ENCODE data around the gene STAT4. TPM values are rescaled to one million over a fixed set of nuclear protein-coding genes. Genes with fewer than 3 reads are reported as not detected.

STAT4 gene
- total and polyA plus RNA-seq, 4 donors = 0.85 to 7.9 (median 3.2) TPM

- Histone ChIP-seq H3K9me3 (ENCODE audit: control insufficient read depth in 4 of 4, low read length in 3 of 4) (no peaks in the 10 kb centered on the region), H3K4me1 (ENCODE audit: control insufficient read depth in 4 of 4, insufficient read depth in 4 of 4, low read length in 3 of 4) (peaks cover 0 to 9% (median 5%) of the 10 kb centered on the region in 4 donors)
- WGBS = 96% methylated on average over 4 of the region's 4 CpGs
Measured at GRCh38 chr2:191145769-191146471, 4.9 kb downstream of the STAT4 start.

GRCh38 chr2:191144217-191144616, 6.6 kb downstream of the STAT4 start:
- no peaks in the 10 kb centered on the region for H3K27me3 ChIP-seq (ENCODE audit: control insufficient read depth in 4 of 4, insufficient read depth in 4 of 4, low read length in 3 of 4)
- H3K27ac ChIP-seq (ENCODE audit: low read depth in 1 of 2, low read length in 2 of 2) = no peak overlapping the region
- H3K9me3 ChIP-seq (ENCODE audit: control insufficient read depth in 4 of 4, low read length in 3 of 4) = no peaks in the 10 kb centered on the region
- no peak overlapping the region for H3K4me3 ChIP-seq (ENCODE audit: low read depth in 1 of 3, low read length in 3 of 3)
- H3K36me3 ChIP-seq (ENCODE audit: control insufficient read depth in 4 of 4, insufficient read depth in 3 of 4, low read depth in 1 of 4, low read length in 3 of 4) = no peaks in the 10 kb centered on the region
- no peak overlapping the region for H3K9ac ChIP-seq (ENCODE audit: low read depth in 1 of 2, low read length in 2 of 2)
- WGBS = 93% methylated on average over 4 of the region's 4 CpGs
- H3K4me1 ChIP-seq (ENCODE audit: control insufficient read depth in 4 of 4, insufficient read depth in 4 of 4, low read length in 3 of 4) = no peaks in the 10 kb centered on the region
- no peak for TF ChIP-seq EGR1 (IDR thresholded peaks at IDR 0.05; ENCODE audit: low read depth in 2 of 2)
- TF ChIP-seq SP1 (IDR thresholded peaks at IDR 0.05) = no peak
- no peak for TF ChIP-seq NR2F2 (IDR thresholded peaks at IDR 0.05)
- no peak for TF ChIP-seq MAX (IDR thresholded peaks at IDR 0.05)
- no peak for TF ChIP-seq ATF3 (IDR thresholded peaks at IDR 0.05)
- no peak for TF ChIP-seq REST (IDR thresholded peaks at IDR 0.05)
- no peak for DNase-seq (ENCODE audit: low spot score)

More at GRCh38 chr2:191145769-191146471, 4.9 kb downstream of the STAT4 start:
- no peaks in the 10 kb centered on the region for H3K36me3 ChIP-seq (ENCODE audit: control insufficient read depth in 4 of 4, insufficient read depth in 3 of 4, low read depth in 1 of 4, low read length in 3 of 4)
- no peak overlapping the region for H3K27ac ChIP-seq (ENCODE audit: low read depth in 1 of 2, low read length in 2 of 2)
- H3K27me3 ChIP-seq (ENCODE audit: control insufficient read depth in 4 of 4, insufficient read depth in 4 of 4, low read length in 3 of 4) = no peaks in the 10 kb centered on the region
- TF ChIP-seq GABPA (IDR thresholded peaks at IDR 0.05 in 1 of 2, conservative IDR thresholded peaks at IDR 0.05 in 1 of 2) (no peak), ATF3 (IDR thresholded peaks at IDR 0.05) (no peak), HNF4A (conservative IDR thresholded peaks at IDR 0.05) (no peak), JUND (IDR thresholded peaks at IDR 0.05) (no peak), RXRA (IDR thresholded peaks at IDR 0.05) (no peak), HNF4G (IDR thresholded peaks at IDR 0.05) (no peak), EGR1 (IDR thresholded peaks at IDR 0.05; ENCODE audit: low read depth in 2 of 2) (no peak)
- no peak for DNase-seq (ENCODE audit: low spot score)
- no peak overlapping the region for H3K9ac ChIP-seq (ENCODE audit: low read depth in 1 of 2, low read length in 2 of 2)
- H3K4me3 ChIP-seq (ENCODE audit: low read depth in 1 of 3, low read length in 3 of 3) = no peak overlapping the region

- Histone ChIP-seq H3K36me3 (ENCODE audit: control insufficient read depth in 4 of 4, insufficient read depth in 3 of 4, low read depth in 1 of 4, low read length in 3 of 4) (no peaks in the 10 kb centered on the region), H3K27me3 (ENCODE audit: control insufficient read depth in 4 of 4, insufficient read depth in 4 of 4, low read length in 3 of 4) (no peaks in the 10 kb centered on the region), H3K4me3 (ENCODE audit: low read depth in 1 of 3, low read length in 3 of 3) (no peak overlapping the region), H3K4me1 (ENCODE audit: control insufficient read depth in 4 of 4, insufficient read depth in 4 of 4, low read length in 3 of 4) (no peaks in the 10 kb centered on the region), H3K9me3 (ENCODE audit: control insufficient read depth in 4 of 4, low read length in 3 of 4) (no peaks in the 10 kb centered on the region), H3K9ac (ENCODE audit: low read depth in 1 of 2, low read length in 2 of 2) (no peak overlapping the region), H3K27ac (ENCODE audit: low read depth in 1 of 2, low read length in 2 of 2) (no peak overlapping the region)
- DNase-seq (ENCODE audit: low spot score) = no peak
- 99% methylated on average over 1 of the region's 1 CpG for WGBS
- TF ChIP-seq FOXA1 (IDR thresholded peaks at IDR 0.05) = no peak
- no peak for TF ChIP-seq GABPA (IDR thresholded peaks at IDR 0.05 in 1 of 2, conservative IDR thresholded peaks at IDR 0.05 in 1 of 2)
- no peak for TF ChIP-seq RAD21 (IDR thresholded peaks at IDR 0.05)
- no peak for TF ChIP-seq TAF1 (conservative IDR thresholded peaks at IDR 0.05)
- no peak for TF ChIP-seq ATF3 (IDR thresholded peaks at IDR 0.05)
- TF ChIP-seq NR2F2 (IDR thresholded peaks at IDR 0.05) = no peak
- TF ChIP-seq FOXA2 (IDR thresholded peaks at IDR 0.05) = no peak
- TF ChIP-seq HNF4A (conservative IDR thresholded peaks at IDR 0.05) = no peak
- TF ChIP-seq JUND (IDR thresholded peaks at IDR 0.05) = no peak
- TF ChIP-seq CTCF (IDR thresholded peaks at IDR 0.05; ENCODE audit: low read depth, low read length, missing input control) = no peak
- TF ChIP-seq HNF4G (IDR thresholded peaks at IDR 0.05) = no peak
- TF ChIP-seq REST (IDR thresholded peaks at IDR 0.05) = no peak
Measured at GRCh38 chr2:191143791-191144190, 7.0 kb downstream of the STAT4 start.

Data from liver (tissue), 9 donors.